ENCODE data around the gene ACMSD.

GRCh38 chr2:134912361-134912760 is 73.9 kb downstream of the ACMSD start:
- TF ChIP-seq POLR2A (IDR thresholded peaks at IDR 0.05) (no peak), CTCF (IDR thresholded peaks at IDR 0.05) (no peak), EP300 (IDR thresholded peaks at IDR 0.05) (no peak)

All from gastroesophageal sphincter (tissue), 3 donors.